Left lung (tissue), 10 donors: ENCODE measurements around the gene ZC3H7A. TPM values are rescaled to one million over a fixed set of nuclear protein-coding genes. Genes with fewer than 3 reads are reported as not detected.

Source experiments
- ATAC-seq: fragments of 200-7000 bp; cut with Tn5 transposase; one replicate; pipeline ENCODE4 v1.9.1; 2020; ENCODE audit warnings: moderate library complexity
- DNase-seq, 4 donors: peaks; one replicate each; pipeline ENCODE4 v3.0.0-alpha.2; 2013 to 2020
- H3K27ac ChIP-seq, 2 donors: fragments of 200-600 bp; sonication (generic) in 1 of 2; one replicate each; pipeline versions ENCODE4 v1.5.0 to v1.8.0; 2020 to 2021
- H3K27me3 ChIP-seq, 2 donors: fragments of 200-600 bp; sonication (generic) in 1 of 2; one replicate each; pipeline versions ENCODE4 v1.5.0 to v1.8.0; 2020 to 2021
- H3K36me3 ChIP-seq, 2 donors: fragments of 200-600 bp; sonication (generic) in 1 of 2; one replicate each; pipeline versions ENCODE4 v1.5.0 to v1.8.0; 2020 to 2021
- H3K4me1 ChIP-seq, 2 donors: fragments of 200-600 bp; one replicate each; pipeline ENCODE4 v1.8.0; 2021
- H3K4me3 ChIP-seq, 2 donors: fragments of 200-600 bp; sonication (generic) in 1 of 2; one replicate each; pipeline versions ENCODE4 v1.5.0 to v1.8.0; 2020 to 2021; ENCODE audit warnings: mild to moderate bottlenecking in 1 of 2
- H3K9me3 ChIP-seq, 2 donors: fragments of 200-600 bp; sonication (generic) in 1 of 2; one replicate each; pipeline versions ENCODE4 v1.5.0 to v1.8.0; 2020 to 2021
- CTCF ChIP-seq, 2 donors: fragments of 200-600 bp; sonication (generic) in 1 of 2; IDR thresholded peaks; one replicate each; pipeline versions ENCODE4 v1.5.0 to v1.8.0; 2021; ENCODE audit warnings: antibody characterized with exemption in 2 of 2
- intact Hi-C, 2 donors: fragments of 100-400 bp; cut with DNase I; formaldehyde crosslinking; loops; one replicate each; pipeline versions ENCODE4 v1.11.2 to v1.14.2; 2022
- polyA plus RNA-seq, 6 donors: library from polyadenylated mRNA; unstranded; fragments of 120-200 nt; gene quantifications; one replicate each; pipeline ENCODE4 v1.2.1, GENCODE V29; 2013; ENCODE audit not compliant: insufficient read length in 6 of 6
- total RNA-seq, 2 donors: library from RNA; stranded (reverse); fragmentation: NEBNext Ultra II Directional; extraction: Animal tissue kit (Norgen Biotek cat#: 25700); gene quantifications; one replicate each; pipeline ENCODE4 v1.2.1, GENCODE V29; 2021
- donor health status: DM: no; HTN: yes; CAD: no.
- donor health status: DM: no; HTN: no; CAD: no.

The ZC3H7A gene
- total and polyA plus RNA-seq, 8 donors = 48.3 to 139 (median 106) TPM

- no peaks in the 10 kb centered on the region for H3K36me3 ChIP-seq
- no peaks in the 10 kb centered on the region for H3K27me3 ChIP-seq
- intact Hi-C loops = no loop called here
- no peak for TF ChIP-seq CTCF (IDR thresholded peaks at IDR 0.05)
- no peak overlapping the region for H3K27ac ChIP-seq
- no peaks in the 10 kb centered on the region for H3K9me3 ChIP-seq
- ATAC-seq (peak; percentile 18), DNase-seq (peak in 1 of 4 donors; percentile 29)
- H3K4me3 ChIP-seq = no peak overlapping the region
- peaks cover 0 to 11% of the 10 kb centered on the region in 2 donors for H3K4me1 ChIP-seq
Measured at GRCh38 chr16:11806721-11807120, 9.7 kb upstream of the ZC3H7A start.

DNA sequence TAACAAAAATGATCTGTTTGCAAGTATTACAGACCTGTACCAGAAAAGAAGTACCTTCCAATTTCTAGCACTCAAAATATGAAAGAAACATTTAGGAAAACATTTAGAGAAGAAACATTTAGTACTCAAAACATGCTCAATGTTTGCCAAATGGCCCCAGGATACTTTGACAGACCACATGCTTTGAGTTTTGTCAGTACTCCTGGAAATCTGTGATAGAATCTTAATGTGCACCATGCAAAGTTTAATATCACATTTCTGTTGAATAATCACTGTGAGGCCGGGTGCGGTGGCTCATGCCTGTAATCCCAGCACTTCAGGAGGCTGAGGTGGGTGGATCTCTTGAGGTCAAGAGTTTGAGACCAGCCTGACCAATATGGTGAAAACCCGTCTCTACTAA is 8.5 kb upstream of the ZC3H7A start:
- H3K27ac ChIP-seq = no peak overlapping the region
- H3K4me1 ChIP-seq = peaks cover 0 to 18% of the 10 kb centered on the region in 2 donors
- DNase-seq = no peak
- intact Hi-C loops = no loop called here
- H3K36me3 ChIP-seq = no peaks in the 10 kb centered on the region
- H3K9me3 ChIP-seq = no peaks in the 10 kb centered on the region
- no peaks in the 10 kb centered on the region for H3K27me3 ChIP-seq
- no peak for ATAC-seq
- no peak for TF ChIP-seq CTCF (IDR thresholded peaks at IDR 0.05)
- no peak overlapping the region for H3K4me3 ChIP-seq

DNA sequence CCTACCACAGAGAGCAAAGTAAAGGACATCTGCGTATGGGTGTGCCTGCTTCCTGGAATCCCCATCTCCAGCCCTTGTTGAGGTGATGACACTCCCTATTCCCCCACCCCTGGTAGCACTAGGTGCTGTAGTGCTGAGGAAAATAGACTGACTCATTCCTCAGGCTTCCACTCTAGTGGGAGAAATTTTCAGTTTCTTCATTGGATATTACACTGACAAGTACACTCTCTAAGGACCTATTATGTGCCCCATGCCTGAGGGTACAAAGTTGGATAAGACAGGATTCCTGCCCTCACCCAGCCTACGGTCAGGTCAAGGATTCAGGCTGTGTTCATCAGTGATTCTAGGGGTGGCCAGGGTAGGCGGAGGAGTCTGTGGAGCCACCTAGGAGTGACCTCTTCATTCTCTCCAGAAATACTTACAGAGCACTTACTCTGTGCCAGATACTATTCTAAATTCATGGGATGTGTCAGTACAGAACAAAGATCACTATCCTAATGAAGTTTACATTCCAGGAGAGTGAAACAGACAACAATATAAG is 4.5 kb upstream of the ZC3H7A start:
- TF ChIP-seq CTCF (IDR thresholded peaks at IDR 0.05) = no peak
- ATAC-seq (peak; percentile 2), DNase-seq (no peak)
- H3K27ac ChIP-seq = no peak overlapping the region
- no peak overlapping the region for H3K4me3 ChIP-seq
- H3K4me1 ChIP-seq = peaks cover 6 to 38% of the 10 kb centered on the region in 2 donors
- no peaks in the 10 kb centered on the region for H3K9me3 ChIP-seq
- intact Hi-C loops = no loop called here
- H3K27me3 ChIP-seq = no peaks in the 10 kb centered on the region
- no peaks in the 10 kb centered on the region for H3K36me3 ChIP-seq

DNA sequence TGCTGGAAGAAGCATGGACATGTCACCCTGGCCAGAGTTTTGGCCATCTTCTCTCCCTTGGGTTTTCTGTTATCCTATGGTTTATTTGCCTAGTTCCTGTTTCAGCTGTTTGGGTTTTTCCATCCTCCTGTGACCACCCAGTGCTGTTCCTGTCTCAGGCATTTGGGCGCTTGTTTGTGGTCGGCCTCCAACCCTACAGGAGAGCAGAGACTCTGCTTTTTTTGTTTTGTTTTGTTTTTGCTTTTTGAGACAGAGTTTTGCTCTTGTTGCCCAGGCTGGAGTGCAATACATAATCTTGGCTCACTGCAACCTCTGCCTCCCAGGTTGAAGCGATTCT is 3.3 kb upstream of the ZC3H7A start:
- Histone ChIP-seq H3K36me3 (no peaks in the 10 kb centered on the region), H3K4me1 (peaks cover 9 to 46% of the 10 kb centered on the region in 2 donors), H3K9me3 (no peaks in the 10 kb centered on the region), H3K4me3 (peak overlapping the region in 1 of 2 donors; percentile 90), H3K27me3 (no peaks in the 10 kb centered on the region), H3K27ac (peak overlapping the region; percentile 23 to 94)
- no peak for TF ChIP-seq CTCF (IDR thresholded peaks at IDR 0.05)
- ATAC-seq (no peak), DNase-seq (no peak)
- intact Hi-C loops = no loop called here

DNA sequence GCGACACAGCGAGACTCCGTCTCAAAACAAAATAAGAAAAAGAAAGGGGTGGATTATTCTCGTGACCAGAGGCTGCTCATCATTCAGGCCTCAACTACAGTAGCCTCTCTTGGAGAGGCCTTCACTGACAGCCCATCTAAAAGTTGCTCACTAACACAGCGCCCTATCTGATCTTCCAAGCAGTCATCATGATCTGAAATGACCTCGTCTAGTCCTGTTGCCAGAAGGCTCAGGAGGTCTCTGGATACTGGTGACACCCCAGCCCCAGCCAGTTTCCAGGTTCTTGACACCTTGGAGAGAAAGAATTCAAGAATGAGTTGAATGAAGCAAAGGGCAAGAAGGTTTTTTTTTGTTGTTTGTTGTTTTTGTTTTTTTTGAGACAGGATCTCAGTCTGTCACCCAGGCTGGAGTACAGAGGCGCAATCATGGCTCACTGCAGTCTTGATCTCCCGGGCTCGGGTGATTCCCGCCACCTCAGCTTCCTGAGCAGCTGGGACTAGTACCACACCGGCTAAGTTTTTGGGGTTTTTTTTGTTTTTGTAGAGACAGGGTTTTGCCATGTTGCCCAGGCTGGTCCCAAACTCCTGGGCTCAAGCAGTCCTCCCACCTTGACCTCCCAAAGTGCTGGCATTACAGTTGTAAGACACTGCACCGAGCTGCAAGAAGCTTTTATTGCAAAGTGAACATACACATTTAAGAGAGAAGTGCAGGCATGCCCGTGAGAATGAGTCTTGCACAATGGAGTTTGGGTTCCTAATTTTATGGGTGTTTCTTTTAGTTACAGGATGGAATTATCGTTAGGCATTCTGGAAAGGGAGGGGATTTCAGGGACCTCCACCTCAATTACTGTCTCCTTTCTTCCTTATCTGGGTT is 2.7 kb upstream of the ZC3H7A start:
- Histone ChIP-seq H3K27ac (peak overlapping the region; percentile 23 to 94), H3K27me3 (no peaks in the 10 kb centered on the region), H3K9me3 (no peaks in the 10 kb centered on the region), H3K36me3 (no peaks in the 10 kb centered on the region), H3K4me3 (peak overlapping the region in 1 of 2 donors; percentile 90), H3K4me1 (peaks cover 11 to 52% of the 10 kb centered on the region in 2 donors)
- no peak for TF ChIP-seq CTCF (IDR thresholded peaks at IDR 0.05)
- DNase-seq (no peak), ATAC-seq (no peak)
- intact Hi-C loops = no loop called here
